Common myeloid progenitor, CD34-positive (primary cell): Measurements from ENCODE around the gene SLC7A1.
A peak's percentile ranks its signal among the peaks of the same experiment; 100 is the strongest.

Source experiments
- CTCF ChIA-PET: fragments of 350-600 bp; sonication (Branson Sonifier 250); formaldehyde crosslinking; loops from one replicate; lab custom pipeline; 2021; ENCODE audit warnings: antibody characterized with exemption; lab: Charles Lee
- POLR2A ChIA-PET: fragments of 350-600 bp; sonication (Branson Sonifier 250); formaldehyde crosslinking; loops from one replicate; lab custom pipeline; 2021; ENCODE audit warnings: antibody characterized with exemption; lab: Charles Lee
- DNase-seq, 3 donors: peaks; one replicate each; pipeline versions ENCODE4 v3.0.0 to v3.0.0-alpha.2; 2013
- H3K27ac ChIP-seq, 2 experiments: 1 replicate in 1 of 2; 2 replicates in 1 of 2; pipeline ENCODE4 v1.7.0; 2013; ENCODE audit warnings: inconsistent platforms in 2 of 2, low read length in 2 of 2, mild to moderate bottlenecking in 2 of 2, low read depth in 1 of 2, moderate library complexity in 1 of 2; ENCODE audit not compliant: severe bottlenecking in 2 of 2, insufficient read depth in 1 of 2, poor library complexity in 1 of 2
- H3K27me3 ChIP-seq, 5 experiments: replicated peaks in 2 of 5; 1 replicate in 3 of 5; 2 replicates in 2 of 5; pipeline versions ENCODE4 v1.6.1 to v1.7.0; 2013; ENCODE audit warnings: low read length in 4 of 5, mild to moderate bottlenecking in 2 of 5, moderate library complexity in 2 of 5, inconsistent platforms in 1 of 5; ENCODE audit not compliant: insufficient read depth in 5 of 5, control insufficient read depth in 4 of 5
- H3K36me3 ChIP-seq, 4 experiments: 1 replicate in 2 of 4; 2 replicates in 2 of 4; pipeline versions ENCODE4 v1.6.1 to v1.7.0; 2013; ENCODE audit warnings: low read length in 3 of 4, control low read depth in 1 of 4, mild to moderate bottlenecking in 1 of 4; ENCODE audit not compliant: control insufficient read depth in 4 of 4, insufficient read depth in 4 of 4
- H3K4me1 ChIP-seq, 4 experiments: 1 replicate in 3 of 4; 2 replicates in 1 of 4; pipeline versions ENCODE4 v1.6.1 to v1.7.1; 2013; ENCODE audit warnings: low read length in 3 of 4, mild to moderate bottlenecking in 3 of 4, control low read depth in 1 of 4, inconsistent platforms in 1 of 4, moderate library complexity in 1 of 4; ENCODE audit not compliant: control insufficient read depth in 4 of 4, insufficient read depth in 4 of 4; ENCODE audit errors: control extremely low read depth in 1 of 4
- H3K4me3 ChIP-seq, 7 experiments: 1 replicate in 4 of 7; 2 replicates in 3 of 7; pipeline versions ENCODE4 v1.5.1 to v1.7.0; 2013; ENCODE audit warnings: mild to moderate bottlenecking in 7 of 7, low read length in 6 of 7, moderate library complexity in 6 of 7, inconsistent platforms in 2 of 7, low read depth in 2 of 7, control low read depth in 1 of 7; ENCODE audit not compliant: insufficient read depth in 4 of 7, control insufficient read depth in 1 of 7; ENCODE audit errors: extremely low read depth in 1 of 7
- H3K9me3 ChIP-seq, 5 experiments: 1 replicate in 4 of 5; 2 replicates in 1 of 5; pipeline versions ENCODE4 v1.6.1 to v1.7.1; 2013; ENCODE audit warnings: low read length in 4 of 5, mild to moderate bottlenecking in 2 of 5, inconsistent platforms in 1 of 5, low read depth in 1 of 5, moderate library complexity in 1 of 5; ENCODE audit not compliant: control insufficient read depth in 4 of 5, insufficient read depth in 2 of 5; ENCODE audit errors: control extremely low read depth in 1 of 5
- WGBS: methylation state at CpG from one replicate; pipeline ENCODE4 v1.1.5; 2013; ENCODE audit not compliant: insufficient coverage; 5-methylcytosine and 5-hydroxymethylcytosine counted together

Gene SLC7A1

DNA sequence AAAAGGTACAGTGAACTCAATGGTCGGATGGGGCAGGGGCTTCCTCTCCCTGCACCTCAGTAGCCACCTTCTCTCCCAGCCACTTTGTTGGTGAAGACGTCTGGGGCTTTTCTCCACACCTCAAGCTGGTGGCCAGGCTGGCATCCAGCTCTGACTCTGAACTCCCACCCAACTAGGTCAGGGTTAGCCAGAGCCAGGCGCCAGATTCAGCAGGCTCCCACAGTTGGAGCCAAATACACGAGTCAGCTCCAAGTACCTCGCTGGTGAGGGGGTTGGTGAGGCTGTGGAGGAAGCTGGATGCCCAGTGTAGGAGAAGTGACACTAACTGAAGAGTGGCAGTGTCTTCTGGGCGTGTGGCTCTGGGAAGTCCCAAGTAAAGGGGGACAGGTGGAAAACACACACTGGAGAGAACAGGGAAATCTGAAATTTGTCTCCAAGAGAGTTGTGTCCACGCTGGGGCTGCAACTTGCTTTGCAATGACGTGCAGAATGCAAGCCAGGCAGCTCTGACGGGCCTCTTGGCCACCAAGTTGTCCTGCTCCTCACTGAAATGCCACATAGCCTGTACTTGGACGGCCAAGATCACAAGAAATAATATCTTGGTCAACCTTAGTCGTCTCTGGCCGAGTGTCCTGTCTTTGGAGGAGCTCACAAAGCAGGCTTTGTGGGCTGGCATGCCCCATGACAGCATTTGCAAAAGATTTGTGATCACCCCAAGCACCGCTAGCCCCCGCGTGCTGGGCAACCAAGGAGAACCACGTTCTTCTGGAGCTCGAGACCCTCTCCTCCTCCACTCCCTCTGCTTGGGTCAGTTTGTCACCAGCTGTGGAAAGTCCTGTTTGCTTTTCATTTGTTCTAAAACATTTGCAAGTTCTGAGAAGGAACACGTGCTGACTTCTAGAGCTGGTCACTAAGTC is 18.1 kb downstream of the SLC7A1 start:
- no peak overlapping the region for H3K27ac ChIP-seq
- CTCF ChIA-PET: interaction anchor here (0.6 to 0.9 kb wide), 2 partner anchors 154 to 275 kb away, joined by 3 read pairs; no protein-coding TSS in a partner anchor
- H3K9me3 ChIP-seq: no peaks in the 10 kb centered on the region
- no peak for DNase-seq
- H3K4me3 ChIP-seq: no peak overlapping the region
- H3K36me3 ChIP-seq: peaks cover 0 to 19% (median 2%) of the 10 kb centered on the region in 4 experiments
- peaks cover 0 to 15% (median 7%) of the 10 kb centered on the region in 4 experiments for H3K4me1 ChIP-seq
- WGBS: 96% methylated on average over 16 of the region's 18 CpGs
- H3K27me3 ChIP-seq: no peaks in the 10 kb centered on the region
- POLR2A ChIA-PET: no interaction called here

DNA sequence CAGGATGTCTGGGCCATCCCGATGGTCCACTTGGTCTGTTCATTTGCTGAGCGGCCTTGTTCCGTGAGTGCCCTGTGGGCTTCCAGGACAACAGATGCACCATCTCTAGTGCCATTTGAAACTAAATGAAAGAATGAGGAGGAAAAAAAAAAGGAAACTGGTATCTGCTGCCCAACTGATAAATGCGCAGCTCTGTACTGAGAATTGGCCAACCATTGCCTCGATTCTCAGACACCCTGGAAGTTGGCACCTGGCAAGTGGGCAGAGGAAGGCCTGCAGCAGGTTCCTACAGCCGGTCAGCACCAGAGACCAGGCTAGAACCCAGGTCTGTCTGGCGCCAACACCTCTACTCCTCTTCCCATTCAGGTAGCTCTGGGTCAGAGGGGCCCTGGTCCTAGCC is 18.9 kb downstream of the SLC7A1 start:
- CTCF ChIA-PET: interaction anchor here (0.9 kb wide), 1 partner anchor 154 kb away, joined by 3 read pairs; no protein-coding TSS in a partner anchor
- DNase-seq: no peak
- no peak overlapping the region for H3K4me3 ChIP-seq
- H3K27ac ChIP-seq: no peak overlapping the region
- H3K4me1 ChIP-seq: peaks cover 0 to 15% (median 7%) of the 10 kb centered on the region in 4 experiments
- WGBS: 100% methylated on average over 7 of the region's 7 CpGs
- peaks cover 0 to 19% (median 1%) of the 10 kb centered on the region in 4 experiments for H3K36me3 ChIP-seq
- no peaks in the 10 kb centered on the region for H3K9me3 ChIP-seq
- POLR2A ChIA-PET: interaction anchor here (0.9 kb wide), 1 partner anchor 11 kb away, joined by 3 read pairs; no protein-coding TSS in a partner anchor
- no peaks in the 10 kb centered on the region for H3K27me3 ChIP-seq

DNA sequence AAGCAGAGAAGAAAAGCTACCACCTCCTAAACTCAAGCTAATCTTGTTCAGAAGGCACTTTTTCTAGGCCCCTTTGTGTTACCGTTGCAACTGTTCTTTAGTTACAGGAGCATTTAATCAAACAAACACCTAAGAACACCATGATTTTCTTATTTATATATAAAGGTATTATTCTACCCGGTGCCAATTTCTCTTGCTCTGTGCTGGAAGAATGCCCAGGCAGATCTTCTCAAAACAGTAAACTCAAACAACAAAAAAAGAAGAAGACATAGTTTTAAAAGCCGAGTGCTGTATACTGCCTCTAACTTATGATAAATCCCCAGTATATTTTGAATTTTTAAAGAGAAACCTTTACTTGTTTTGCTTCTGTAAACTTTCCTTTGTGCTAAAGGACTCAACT is 20.4 kb downstream of the SLC7A1 start:
- DNase-seq: no peak
- CTCF ChIA-PET: interaction anchor here (1.5 to 1.8 kb wide), 2 partner anchors 11 to 12 kb away, joined by 5 read pairs; no protein-coding TSS in a partner anchor
- no peak overlapping the region for H3K4me3 ChIP-seq
- WGBS: no CpG with 5 or more reads among the region's 3 CpGs
- POLR2A ChIA-PET: no interaction called here
- peaks cover 0 to 15% (median 7%) of the 10 kb centered on the region in 4 experiments for H3K4me1 ChIP-seq
- H3K36me3 ChIP-seq: peaks cover 0 to 16% (median under 1%) of the 10 kb centered on the region in 4 experiments
- H3K27me3 ChIP-seq: no peaks in the 10 kb centered on the region
- H3K9me3 ChIP-seq: no peaks in the 10 kb centered on the region
- H3K27ac ChIP-seq: no peak overlapping the region

GRCh38 chr13:29573190-29573589 is 22.3 kb downstream of the SLC7A1 start:
- CTCF ChIA-PET: interaction anchor here (0.8 to 2.0 kb wide), 5 partner anchors 9 to 65 kb away, joined by 3 to 7 read pairs (median 4); no protein-coding TSS in a partner anchor
- H3K4me1 ChIP-seq: peaks cover 0 to 15% (median 7%) of the 10 kb centered on the region in 4 experiments
- no peak overlapping the region for H3K27ac ChIP-seq
- WGBS: 2% methylated on average over 7 of the region's 8 CpGs
- no peaks in the 10 kb centered on the region for H3K9me3 ChIP-seq
- DNase-seq: peak; percentile 34 to 76 (median 67)
- peaks cover 0 to 11% (median 0%) of the 10 kb centered on the region in 4 experiments for H3K36me3 ChIP-seq
- no peak overlapping the region for H3K4me3 ChIP-seq
- H3K27me3 ChIP-seq: no peaks in the 10 kb centered on the region
- POLR2A ChIA-PET: interaction anchor here (0.6 to 1.0 kb wide), 2 partner anchors 9 to 930 kb away, joined by 5 to 8 read pairs; no protein-coding TSS in a partner anchor

GRCh38 chr13:29572575-29572974 is 22.9 kb downstream of the SLC7A1 start:
- no peaks in the 10 kb centered on the region for H3K27me3 ChIP-seq
- no peak for DNase-seq
- no peak overlapping the region for H3K4me3 ChIP-seq
- H3K27ac ChIP-seq: no peak overlapping the region
- WGBS: 50% methylated on average over 2 of the region's 5 CpGs
- peaks cover 0 to 11% (median 0%) of the 10 kb centered on the region in 4 experiments for H3K36me3 ChIP-seq
- CTCF ChIA-PET: interaction anchor here (0.7 to 2.0 kb wide), 4 partner anchors 8 to 24 kb away, joined by 3 to 7 read pairs (median 4); no protein-coding TSS in a partner anchor
- H3K9me3 ChIP-seq: no peaks in the 10 kb centered on the region
- peaks cover 0 to 15% (median 7%) of the 10 kb centered on the region in 4 experiments for H3K4me1 ChIP-seq
- POLR2A ChIA-PET: interaction anchor here (0.6 to 1.0 kb wide), 2 partner anchors 8 to 931 kb away, joined by 5 to 8 read pairs; no protein-coding TSS in a partner anchor

GRCh38 chr13:29571876-29572570 is 23.5 kb downstream of the SLC7A1 start:
- peaks cover 0 to 15% (median 7%) of the 10 kb centered on the region in 4 experiments for H3K4me1 ChIP-seq

More at GRCh38 chr13:29571876-29572570, 23.5 kb downstream of the SLC7A1 start:
- Histone ChIP-seq H3K36me3 (peaks cover 0 to 7% (median 0%) of the 10 kb centered on the region in 4 experiments), H3K4me3 (no peak overlapping the region), H3K9me3 (no peaks in the 10 kb centered on the region), H3K27me3 (no peaks in the 10 kb centered on the region), H3K27ac (no peak overlapping the region)
- POLR2A ChIA-PET: no interaction called here
- 97% methylated on average over 16 of the region's 17 CpGs for WGBS
- DNase-seq: no peak
- CTCF ChIA-PET: interaction anchor here (0.7 to 2.0 kb wide), 2 partner anchors 7 to 24 kb away, joined by 3 to 7 read pairs; no protein-coding TSS in a partner anchor
